Measurements from ENCODE around the gene AADACL4. TPM values are rescaled to one million over a fixed set of nuclear protein-coding genes. Genes with fewer than 3 reads are reported as not detected.
A peak's percentile ranks its signal among the peaks of the same experiment; 100 is the strongest.

AADACL4 gene
- total RNA-seq, 1 experiment from 2014 or later: not detected

DNA sequence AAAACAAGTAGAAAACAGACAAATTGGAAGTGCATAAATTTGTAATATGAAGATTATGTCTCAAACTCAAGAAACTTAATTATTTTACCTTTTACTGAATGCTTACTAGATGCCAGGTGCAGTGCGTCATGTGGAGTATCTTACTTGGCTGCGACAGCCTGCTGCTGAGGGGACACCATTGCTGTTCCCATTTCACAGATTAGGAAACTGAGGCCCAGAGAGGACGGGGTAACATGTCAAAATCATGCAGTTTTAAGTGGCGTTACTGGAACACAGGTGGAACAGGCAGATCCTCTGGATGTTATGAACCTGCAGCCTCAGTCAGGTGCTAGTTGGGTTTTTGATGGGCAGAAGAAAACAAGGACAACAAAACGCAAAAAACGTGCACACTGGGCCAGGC lies 18.6 kb upstream of the AADACL4 start:
- Histone ChIP-seq H3K27ac (ENCODE audit: low read length) (no peak overlapping the region), H3K4me3 (ENCODE audit: low read depth in 2 of 2, low read length in 2 of 2) (no peak overlapping the region), H3K36me3 (ENCODE audit: control insufficient read depth, insufficient read depth, low read length) (no peaks in the 10 kb centered on the region), H3K9me3 (ENCODE audit: control insufficient read depth, insufficient read depth, low read depth, low read length) (no peaks in the 10 kb centered on the region), H3K4me1 (ENCODE audit: control insufficient read depth, insufficient read depth, low read length) (peaks cover 29% of the 10 kb centered on the region), H3K27me3 (ENCODE audit: control insufficient read depth, insufficient read depth, low read length) (no peaks in the 10 kb centered on the region)
- CTCF ChIA-PET: no interaction called here
- POLR2A ChIA-PET: no interaction called here
- DNase-seq (ENCODE audit: low read depth, low spot score): no peak
- BruUV-seq (replicated peaks): no TSS peak
- TF ChIP-seq, protein P1, sequence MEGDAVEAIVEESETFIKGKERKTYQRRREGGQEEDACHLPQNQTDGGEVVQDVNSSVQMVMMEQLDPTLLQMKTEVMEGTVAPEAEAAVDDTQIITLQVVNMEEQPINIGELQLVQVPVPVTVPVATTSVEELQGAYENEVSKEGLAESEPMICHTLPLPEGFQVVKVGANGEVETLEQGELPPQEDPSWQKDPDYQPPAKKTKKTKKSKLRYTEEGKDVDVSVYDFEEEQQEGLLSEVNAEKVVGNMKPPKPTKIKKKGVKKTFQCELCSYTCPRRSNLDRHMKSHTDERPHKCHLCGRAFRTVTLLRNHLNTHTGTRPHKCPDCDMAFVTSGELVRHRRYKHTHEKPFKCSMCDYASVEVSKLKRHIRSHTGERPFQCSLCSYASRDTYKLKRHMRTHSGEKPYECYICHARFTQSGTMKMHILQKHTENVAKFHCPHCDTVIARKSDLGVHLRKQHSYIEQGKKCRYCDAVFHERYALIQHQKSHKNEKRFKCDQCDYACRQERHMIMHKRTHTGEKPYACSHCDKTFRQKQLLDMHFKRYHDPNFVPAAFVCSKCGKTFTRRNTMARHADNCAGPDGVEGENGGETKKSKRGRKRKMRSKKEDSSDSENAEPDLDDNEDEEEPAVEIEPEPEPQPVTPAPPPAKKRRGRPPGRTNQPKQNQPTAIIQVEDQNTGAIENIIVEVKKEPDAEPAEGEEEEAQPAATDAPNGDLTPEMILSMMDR (IDR thresholded peaks at IDR 0.05): no peak
- TF ChIP-seq, protein P2, sequence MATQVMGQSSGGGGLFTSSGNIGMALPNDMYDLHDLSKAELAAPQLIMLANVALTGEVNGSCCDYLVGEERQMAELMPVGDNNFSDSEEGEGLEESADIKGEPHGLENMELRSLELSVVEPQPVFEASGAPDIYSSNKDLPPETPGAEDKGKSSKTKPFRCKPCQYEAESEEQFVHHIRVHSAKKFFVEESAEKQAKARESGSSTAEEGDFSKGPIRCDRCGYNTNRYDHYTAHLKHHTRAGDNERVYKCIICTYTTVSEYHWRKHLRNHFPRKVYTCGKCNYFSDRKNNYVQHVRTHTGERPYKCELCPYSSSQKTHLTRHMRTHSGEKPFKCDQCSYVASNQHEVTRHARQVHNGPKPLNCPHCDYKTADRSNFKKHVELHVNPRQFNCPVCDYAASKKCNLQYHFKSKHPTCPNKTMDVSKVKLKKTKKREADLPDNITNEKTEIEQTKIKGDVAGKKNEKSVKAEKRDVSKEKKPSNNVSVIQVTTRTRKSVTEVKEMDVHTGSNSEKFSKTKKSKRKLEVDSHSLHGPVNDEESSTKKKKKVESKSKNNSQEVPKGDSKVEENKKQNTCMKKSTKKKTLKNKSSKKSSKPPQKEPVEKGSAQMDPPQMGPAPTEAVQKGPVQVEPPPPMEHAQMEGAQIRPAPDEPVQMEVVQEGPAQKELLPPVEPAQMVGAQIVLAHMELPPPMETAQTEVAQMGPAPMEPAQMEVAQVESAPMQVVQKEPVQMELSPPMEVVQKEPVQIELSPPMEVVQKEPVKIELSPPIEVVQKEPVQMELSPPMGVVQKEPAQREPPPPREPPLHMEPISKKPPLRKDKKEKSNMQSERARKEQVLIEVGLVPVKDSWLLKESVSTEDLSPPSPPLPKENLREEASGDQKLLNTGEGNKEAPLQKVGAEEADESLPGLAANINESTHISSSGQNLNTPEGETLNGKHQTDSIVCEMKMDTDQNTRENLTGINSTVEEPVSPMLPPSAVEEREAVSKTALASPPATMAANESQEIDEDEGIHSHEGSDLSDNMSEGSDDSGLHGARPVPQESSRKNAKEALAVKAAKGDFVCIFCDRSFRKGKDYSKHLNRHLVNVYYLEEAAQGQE (IDR thresholded peaks at IDR 0.05; ENCODE audit: insufficient read depth in 1 of 2, low read depth in 2 of 2, low read length in 1 of 2): no peak
- no peak for TF ChIP-seq POLR2AphosphoS5 (IDR thresholded peaks at IDR 0.05; ENCODE audit: low read depth, low read length)
- TF ChIP-seq TCF7L2 (IDR thresholded peaks at IDR 0.05; ENCODE audit: low read depth, low read length): no peak
- TF ChIP-seq SIN3A (IDR thresholded peaks at IDR 0.05; ENCODE audit: borderline replicate concordance, insufficient read depth, low read depth, low read length): no peak
- ATAC-seq: no peak
- in situ Hi-C loops (cut with HindIII; ENCODE audit: low pct_unique_long_range_greater_than_20kb, low sequenced_read_pairs) (no loop called here), intact Hi-C loops (cut with micrococcal nuclease; ENCODE audit: unreplicated experiment) (no loop called here)

DNA sequence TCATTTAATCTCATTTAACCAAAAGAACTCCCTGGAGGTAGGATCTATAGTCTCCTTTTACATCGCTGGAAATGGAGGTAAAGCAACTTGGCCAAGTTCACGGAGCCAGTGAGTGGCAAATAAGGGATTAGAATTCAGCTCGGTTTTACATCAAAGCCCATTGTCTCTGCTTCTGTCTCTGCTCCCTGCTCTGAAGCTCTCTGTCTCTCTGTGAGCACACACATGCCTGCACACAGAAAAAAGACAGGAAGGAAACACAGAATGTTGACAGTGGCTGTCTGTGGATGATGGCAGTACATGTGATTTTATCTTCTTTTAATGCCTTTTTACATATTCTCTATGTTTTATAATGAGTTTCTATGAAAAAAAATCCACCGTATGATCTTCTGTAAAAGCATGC lies 17.0 kb upstream of the AADACL4 start:
- Histone ChIP-seq H3K9me3 (ENCODE audit: control insufficient read depth, insufficient read depth, low read depth, low read length) (no peaks in the 10 kb centered on the region), H3K4me1 (ENCODE audit: control insufficient read depth, insufficient read depth, low read length) (peaks cover 13% of the 10 kb centered on the region), H3K36me3 (ENCODE audit: control insufficient read depth, insufficient read depth, low read length) (no peaks in the 10 kb centered on the region), H3K27me3 (ENCODE audit: control insufficient read depth, insufficient read depth, low read length) (no peaks in the 10 kb centered on the region), H3K4me3 (ENCODE audit: low read depth in 2 of 2, low read length in 2 of 2) (no peak overlapping the region), H3K27ac (ENCODE audit: low read length) (0 out of 2 replicates have a peak overlapping the region, but pooled peaks have one; percentile 45)
- TF ChIP-seq SIN3A (IDR thresholded peaks at IDR 0.05; ENCODE audit: borderline replicate concordance, insufficient read depth, low read depth, low read length) (no peak), POLR2AphosphoS5 (IDR thresholded peaks at IDR 0.05; ENCODE audit: low read depth, low read length) (no peak), TCF7L2 (IDR thresholded peaks at IDR 0.05; ENCODE audit: low read depth, low read length) (no peak)
- TF ChIP-seq, protein P2 (IDR thresholded peaks at IDR 0.05; ENCODE audit: insufficient read depth in 1 of 2, low read depth in 2 of 2, low read length in 1 of 2): no peak
- TF ChIP-seq, protein P1 (IDR thresholded peaks at IDR 0.05): no peak
- ChIA-PET CTCF (interaction anchor here (0.6 kb wide), 1 partner anchor 90 kb away, joined by 3 read pairs; no protein-coding TSS in a partner anchor), POLR2A (no interaction called here)
- DNase-seq (ENCODE audit: low read depth, low spot score) (no peak), ATAC-seq (no peak)
- no TSS peak for BruUV-seq (replicated peaks)
- in situ Hi-C loops (cut with HindIII; ENCODE audit: low pct_unique_long_range_greater_than_20kb, low sequenced_read_pairs) (no loop called here), intact Hi-C loops (cut with micrococcal nuclease; ENCODE audit: unreplicated experiment) (no loop called here)

Measured in Panc1 (cell line).